Activated naive CD8-positive, alpha-beta T cell treated with anti-CD3 and anti-CD28 coated beads, Interleukin-2, amount 50 U/mL, for 16 hours (primary cell): ENCODE measurements around the gene GPC6.

Experiments
- DNase-seq: peaks from one replicate; pipeline ENCODE4 v3.0.0-alpha.2; 2020; ENCODE audit warnings: low read depth, low spot score

The GPC6 gene

GRCh38 chr13:93499991-93500390, 273.4 kb downstream of the GPC6 start:
- no peak for DNase-seq

DNA sequence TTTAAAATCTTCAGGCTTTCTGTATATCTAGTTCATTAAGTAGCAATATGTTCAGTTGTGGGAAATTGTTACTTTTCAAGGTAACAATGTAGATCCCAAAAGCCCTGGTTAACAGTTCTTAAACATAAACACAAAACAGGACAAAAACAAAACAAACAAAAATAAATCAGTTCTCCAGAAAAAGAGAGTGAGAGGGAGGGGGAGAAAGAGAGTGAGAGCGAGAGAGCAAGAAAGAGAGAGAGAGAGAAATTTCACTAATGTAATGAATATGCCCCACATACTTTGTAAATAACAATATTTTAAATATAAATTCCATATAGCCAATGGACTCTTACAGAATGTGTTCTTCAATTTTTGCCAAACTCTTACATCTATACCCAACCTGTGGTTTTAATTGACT, 275.5 kb downstream of the GPC6 start:
- no peak for DNase-seq

- no peak for DNase-seq
These were observed 276.5 kb downstream of the GPC6 start for GRCh38 chr13:93502987-93503615.

- no peak for DNase-seq
These were observed 278.7 kb downstream of the GPC6 start for GRCh38 chr13:93505104-93505952.

GRCh38 chr13:93511011-93511410, 284.4 kb downstream of the GPC6 start:
- DNase-seq = no peak

- DNase-seq = no peak
These were observed 288.7 kb downstream of the GPC6 start for GRCh38 chr13:93515267-93515666.

DNA sequence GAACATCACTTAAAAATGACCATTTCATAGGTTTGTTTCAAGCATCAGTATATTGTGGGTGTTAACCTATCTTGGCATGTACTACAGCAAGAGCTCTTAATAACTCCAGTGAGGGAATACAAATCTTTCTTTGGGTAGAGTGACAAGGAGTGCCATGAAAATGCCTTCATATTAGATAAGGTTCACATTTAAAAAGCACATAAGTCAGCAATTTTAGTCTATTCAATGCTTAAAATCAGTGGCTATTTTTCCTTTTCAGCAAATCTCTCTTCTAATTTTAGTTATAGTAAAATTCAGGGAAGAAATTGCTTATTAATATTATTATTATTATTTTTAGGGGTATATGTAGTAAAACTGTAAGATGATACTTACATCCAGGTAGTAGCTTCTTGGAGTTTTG, 291.1 kb downstream of the GPC6 start:
- no peak for DNase-seq

DNA sequence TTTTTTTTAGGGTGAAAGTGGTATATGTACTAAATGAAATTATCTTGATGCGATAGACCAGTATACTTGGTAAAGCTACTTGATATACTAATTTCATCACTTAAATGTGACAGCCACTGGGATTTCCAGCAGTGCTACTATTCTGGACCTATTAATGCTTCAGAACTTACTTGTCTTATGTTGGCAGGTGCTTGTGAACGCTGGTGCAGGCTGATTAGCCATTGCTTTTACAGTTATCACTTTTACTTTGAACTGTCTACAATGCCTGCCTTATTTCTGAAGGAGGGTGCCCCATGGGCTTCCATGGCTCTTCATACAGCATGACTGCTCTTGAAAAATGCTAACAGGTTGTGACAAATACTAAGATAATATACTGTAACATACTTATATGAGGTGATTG, 294.7 kb downstream of the GPC6 start:
- no peak for DNase-seq

- DNase-seq = no peak
These were observed 295.9 kb downstream of the GPC6 start for GRCh38 chr13:93522501-93522900.

- no peak for DNase-seq
These were observed 298.5 kb downstream of the GPC6 start for GRCh38 chr13:93525087-93525486.

- DNase-seq = no peak
These were observed 301.2 kb downstream of the GPC6 start for GRCh38 chr13:93527748-93528297.

DNA sequence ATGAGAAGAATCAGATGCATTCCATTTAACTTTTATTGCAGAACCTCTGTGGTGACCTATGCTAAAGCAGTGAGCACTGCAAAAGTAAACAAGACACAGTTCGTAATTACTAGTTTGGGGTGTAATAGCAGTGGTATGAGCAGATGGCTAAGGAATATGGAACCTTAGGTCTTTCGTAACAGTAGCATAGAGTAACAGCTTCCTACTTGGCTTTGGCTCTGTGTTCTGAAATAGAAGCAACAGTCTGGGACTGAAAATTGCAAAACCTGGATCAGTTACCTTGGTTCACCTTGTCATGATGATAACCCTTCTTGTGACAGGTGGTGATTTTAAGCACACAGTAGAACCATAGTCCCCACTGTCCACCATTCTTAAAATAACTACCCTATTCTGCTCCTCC, 303.4 kb downstream of the GPC6 start:
- no peak for DNase-seq

- no peak for DNase-seq
These were observed 307.6 kb downstream of the GPC6 start for GRCh38 chr13:93534181-93534700.

- DNase-seq = no peak
These were observed 308.6 kb downstream of the GPC6 start for GRCh38 chr13:93535251-93535650.

DNA sequence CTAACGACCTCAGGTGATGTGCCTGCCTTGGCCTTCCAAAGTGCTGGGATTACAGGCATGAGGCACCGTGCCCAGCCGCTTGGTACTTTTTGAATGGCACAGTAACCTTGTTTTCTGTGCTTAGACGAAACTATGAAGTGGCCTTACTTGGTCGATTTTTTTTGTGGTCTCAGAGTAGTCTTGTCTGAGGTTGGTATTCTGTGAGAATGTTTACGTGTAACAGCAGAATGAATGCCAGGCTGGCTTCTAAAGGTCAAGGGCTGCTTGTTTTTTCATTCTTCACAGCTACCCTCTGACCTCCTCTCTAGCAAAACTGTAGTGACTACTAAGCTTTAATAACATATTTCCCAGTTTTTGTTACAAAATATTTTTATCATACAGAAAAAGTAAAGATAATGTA, 313.3 kb downstream of the GPC6 start:
- no peak for DNase-seq

DNA sequence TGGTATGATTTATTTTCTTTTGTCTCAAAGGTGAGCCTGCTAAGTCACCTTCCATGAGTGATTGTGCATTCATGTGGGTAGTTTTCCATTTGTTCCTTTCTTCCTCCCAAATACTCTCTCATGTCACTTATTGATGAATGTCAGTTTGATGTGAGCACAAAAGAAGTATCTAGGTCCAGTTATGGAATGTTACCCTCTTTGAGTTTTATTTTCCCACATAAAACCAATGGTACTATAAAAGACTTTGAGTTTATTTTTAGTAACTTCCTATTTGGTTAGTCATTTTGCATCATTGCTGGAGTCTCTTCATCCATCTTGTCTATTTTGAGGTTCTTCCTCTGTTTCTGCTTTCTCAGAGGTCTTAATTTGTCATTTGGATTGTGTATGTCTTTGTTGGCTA, 321.3 kb downstream of the GPC6 start:
- no peak for DNase-seq

- DNase-seq = no peak
These were observed 322.9 kb downstream of the GPC6 start for GRCh38 chr13:93549326-93550005.

GRCh38 chr13:93550236-93550635, 323.6 kb downstream of the GPC6 start:
- no peak for DNase-seq

- DNase-seq = no peak
These were observed 326.0 kb downstream of the GPC6 start for GRCh38 chr13:93552596-93552995.

- DNase-seq = no peak
These were observed 327.9 kb downstream of the GPC6 start for GRCh38 chr13:93554514-93554913.

GRCh38 chr13:93558637-93559036, 332.0 kb downstream of the GPC6 start:
- no peak for DNase-seq

- DNase-seq = no peak
These were observed 333.1 kb downstream of the GPC6 start for GRCh38 chr13:93559718-93560117.
